ENCODE data around the gene PMFBP1. TPM values are rescaled to one million over a fixed set of nuclear protein-coding genes. Genes with fewer than 3 reads are reported as not detected.

The PMFBP1 gene, protein sequence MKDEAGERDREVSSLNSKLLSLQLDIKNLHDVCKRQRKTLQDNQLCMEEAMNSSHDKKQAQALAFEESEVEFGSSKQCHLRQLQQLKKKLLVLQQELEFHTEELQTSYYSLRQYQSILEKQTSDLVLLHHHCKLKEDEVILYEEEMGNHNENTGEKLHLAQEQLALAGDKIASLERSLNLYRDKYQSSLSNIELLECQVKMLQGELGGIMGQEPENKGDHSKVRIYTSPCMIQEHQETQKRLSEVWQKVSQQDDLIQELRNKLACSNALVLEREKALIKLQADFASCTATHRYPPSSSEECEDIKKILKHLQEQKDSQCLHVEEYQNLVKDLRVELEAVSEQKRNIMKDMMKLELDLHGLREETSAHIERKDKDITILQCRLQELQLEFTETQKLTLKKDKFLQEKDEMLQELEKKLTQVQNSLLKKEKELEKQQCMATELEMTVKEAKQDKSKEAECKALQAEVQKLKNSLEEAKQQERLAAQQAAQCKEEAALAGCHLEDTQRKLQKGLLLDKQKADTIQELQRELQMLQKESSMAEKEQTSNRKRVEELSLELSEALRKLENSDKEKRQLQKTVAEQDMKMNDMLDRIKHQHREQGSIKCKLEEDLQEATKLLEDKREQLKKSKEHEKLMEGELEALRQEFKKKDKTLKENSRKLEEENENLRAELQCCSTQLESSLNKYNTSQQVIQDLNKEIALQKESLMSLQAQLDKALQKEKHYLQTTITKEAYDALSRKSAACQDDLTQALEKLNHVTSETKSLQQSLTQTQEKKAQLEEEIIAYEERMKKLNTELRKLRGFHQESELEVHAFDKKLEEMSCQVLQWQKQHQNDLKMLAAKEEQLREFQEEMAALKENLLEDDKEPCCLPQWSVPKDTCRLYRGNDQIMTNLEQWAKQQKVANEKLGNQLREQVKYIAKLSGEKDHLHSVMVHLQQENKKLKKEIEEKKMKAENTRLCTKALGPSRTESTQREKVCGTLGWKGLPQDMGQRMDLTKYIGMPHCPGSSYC
- 0.06 TPM for polyA plus RNA-seq (2013, experiment 1 of 2)
- 0.05 TPM for polyA plus RNA-seq (2013, experiment 2 of 2)

GRCh38 chr16:72172105-72173034 is at the start of gene PMFBP1:
Gene PMFBP1, minus strand, starts transcription at chr16:72172155. Its CDS starts 947 bp downstream, at chr16:72171208.
- Histone ChIP-seq H2BK15ac (ENCODE audit: low read depth, poor library complexity, severe bottlenecking) (no peak within 1 kb of the TSS), H3K27me3 (ENCODE audit: control insufficient read depth in 1 of 2, insufficient read depth in 1 of 2, low read length in 2 of 2) (no peaks in the 10 kb centered on the region), H2AK5ac (ENCODE audit: low read length, severe bottlenecking) (no peak within 1 kb of the TSS), H3K4me3 (ENCODE audit: insufficient read depth in 1 of 2, low read depth in 1 of 2, low read length in 2 of 2) (no peak within 1 kb of the TSS), H3K23ac (ENCODE audit: low read length in 2 of 2) (no peak within 1 kb of the TSS), H3K18ac (ENCODE audit: low read depth in 1 of 2, low read length in 2 of 2) (no peak within 1 kb of the TSS), H4K91ac (ENCODE audit: low read length) (no peak within 1 kb of the TSS), H3K4me2 (ENCODE audit: low read length, poor library complexity, severe bottlenecking) (no peak within 1 kb of the TSS), H3K79me1 (replicated peaks; ENCODE audit: low read length, poor library complexity, severe bottlenecking) (no peaks in the 10 kb centered on the region), H3K4me1 (ENCODE audit: control insufficient read depth, insufficient read depth, low read depth, low read length) (no peaks in the 10 kb centered on the region), H3K9ac (ENCODE audit: low read length) (peak within 1 kb of the TSS; percentile 46), H3K27ac (ENCODE audit: low read length, poor library complexity, severe bottlenecking) (no peak within 1 kb of the TSS), H3K4ac (ENCODE audit: low read depth in 1 of 2, low read length in 2 of 2) (no peak within 1 kb of the TSS), H3K9me3 (ENCODE audit: control insufficient read depth, low read length) (peaks cover 19% of the 10 kb centered on the region), H4K8ac (ENCODE audit: low read length) (no peak within 1 kb of the TSS), H3K14ac (ENCODE audit: low read length in 2 of 2) (no peak within 1 kb of the TSS), H2AFZ (ENCODE audit: low read depth, low read length) (no peak within 1 kb of the TSS), H2BK12ac (ENCODE audit: low read length in 2 of 2) (no peak within 1 kb of the TSS), H3K36me3 (ENCODE audit: control insufficient read depth in 1 of 2, insufficient read depth in 2 of 2, low read depth in 1 of 2, low read length in 2 of 2) (no peaks in the 10 kb centered on the region), H2BK5ac (ENCODE audit: low read depth, low read length, poor library complexity, severe bottlenecking) (no peak within 1 kb of the TSS), H2BK120ac (ENCODE audit: low read depth, low read length) (no peak within 1 kb of the TSS)
- peak; percentile 94 for DNase-seq
- 71% methylated on average over 10 of the region's 11 CpGs for WGBS

GRCh38 chr16:72221630-72222024 is 49.7 kb upstream of the PMFBP1 start:
- Histone ChIP-seq H2BK120ac (ENCODE audit: low read depth, low read length) (no peak overlapping the region), H3K27ac (ENCODE audit: low read length, poor library complexity, severe bottlenecking) (no peak overlapping the region), H3K9ac (ENCODE audit: low read length) (no peak overlapping the region), H2BK15ac (ENCODE audit: low read depth, poor library complexity, severe bottlenecking) (no peak overlapping the region), H3K4me2 (ENCODE audit: low read length, poor library complexity, severe bottlenecking) (no peak overlapping the region), H2AK5ac (ENCODE audit: low read length, severe bottlenecking) (no peak overlapping the region), H3K9me3 (ENCODE audit: control insufficient read depth, low read length) (no peaks in the 10 kb centered on the region), H3K23ac (ENCODE audit: low read length in 2 of 2) (no peak overlapping the region), H2BK5ac (ENCODE audit: low read depth, low read length, poor library complexity, severe bottlenecking) (no peak overlapping the region), H4K8ac (ENCODE audit: low read length) (no peak overlapping the region), H2BK12ac (ENCODE audit: low read length in 2 of 2) (no peak overlapping the region), H3K36me3 (ENCODE audit: control insufficient read depth in 1 of 2, insufficient read depth in 2 of 2, low read depth in 1 of 2, low read length in 2 of 2) (no peaks in the 10 kb centered on the region), H3K27me3 (ENCODE audit: control insufficient read depth in 1 of 2, insufficient read depth in 1 of 2, low read length in 2 of 2) (no peaks in the 10 kb centered on the region), H4K91ac (ENCODE audit: low read length) (no peak overlapping the region), H2AFZ (ENCODE audit: low read depth, low read length) (no peak overlapping the region), H3K4me3 (ENCODE audit: insufficient read depth in 1 of 2, low read depth in 1 of 2, low read length in 2 of 2) (no peak overlapping the region), H3K4ac (ENCODE audit: low read depth in 1 of 2, low read length in 2 of 2) (no peak overlapping the region), H3K4me1 (ENCODE audit: control insufficient read depth, insufficient read depth, low read depth, low read length) (no peaks in the 10 kb centered on the region), H3K79me1 (replicated peaks; ENCODE audit: low read length, poor library complexity, severe bottlenecking) (no peaks in the 10 kb centered on the region), H3K14ac (ENCODE audit: low read length in 2 of 2) (no peak overlapping the region), H3K18ac (ENCODE audit: low read depth in 1 of 2, low read length in 2 of 2) (no peak overlapping the region)
- WGBS = 83% methylated on average over 3 of the region's 5 CpGs
- no peak for DNase-seq

DNA sequence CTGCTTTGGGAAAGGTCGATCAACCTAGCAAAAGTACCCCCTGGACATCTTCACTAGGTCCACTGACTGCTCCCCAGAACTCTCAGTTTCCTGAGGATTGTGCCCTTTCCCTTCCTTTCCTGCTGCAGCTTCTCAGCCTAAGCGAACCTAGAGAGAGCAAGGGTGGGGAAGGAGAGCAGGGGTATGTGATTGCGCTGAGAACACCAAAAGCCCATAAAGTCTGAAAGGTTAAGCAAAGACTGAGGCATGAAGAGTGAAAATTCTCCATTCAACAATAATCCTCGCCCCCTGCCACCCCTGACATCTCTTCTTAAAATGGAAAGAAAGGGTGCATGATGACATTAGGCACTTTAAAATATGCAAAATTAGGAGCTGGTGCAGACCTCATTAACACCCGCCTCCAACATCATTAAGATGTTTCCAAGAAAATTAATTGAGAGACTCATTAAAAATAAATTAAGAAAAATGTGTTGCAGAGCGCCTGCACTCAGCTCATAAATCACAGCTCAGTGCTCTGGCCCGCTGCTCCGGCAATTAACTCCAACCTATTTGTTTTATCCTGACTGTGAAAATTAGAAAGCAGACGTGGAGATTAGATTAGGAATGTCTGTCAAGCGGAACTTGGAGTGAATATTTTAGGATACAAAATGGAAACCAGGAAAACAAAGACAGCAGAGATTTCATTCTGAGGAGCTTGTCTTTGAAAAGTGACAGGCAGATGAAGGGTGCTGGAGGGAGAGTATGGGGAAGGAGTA is 49.1 kb upstream of the PMFBP1 start:
- Histone ChIP-seq H3K79me1 (replicated peaks; ENCODE audit: low read length, poor library complexity, severe bottlenecking) (no peaks in the 10 kb centered on the region), H3K27ac (ENCODE audit: low read length, poor library complexity, severe bottlenecking) (no peak overlapping the region), H2BK12ac (ENCODE audit: low read length in 2 of 2) (no peak overlapping the region), H3K36me3 (ENCODE audit: control insufficient read depth in 1 of 2, insufficient read depth in 2 of 2, low read depth in 1 of 2, low read length in 2 of 2) (no peaks in the 10 kb centered on the region), H2BK5ac (ENCODE audit: low read depth, low read length, poor library complexity, severe bottlenecking) (no peak overlapping the region), H3K18ac (ENCODE audit: low read depth in 1 of 2, low read length in 2 of 2) (no peak overlapping the region), H2BK15ac (ENCODE audit: low read depth, poor library complexity, severe bottlenecking) (no peak overlapping the region), H3K14ac (ENCODE audit: low read length in 2 of 2) (no peak overlapping the region), H3K23ac (ENCODE audit: low read length in 2 of 2) (no peak overlapping the region), H2BK120ac (ENCODE audit: low read depth, low read length) (no peak overlapping the region), H3K9me3 (ENCODE audit: control insufficient read depth, low read length) (no peaks in the 10 kb centered on the region), H2AK5ac (ENCODE audit: low read length, severe bottlenecking) (no peak overlapping the region), H2AFZ (ENCODE audit: low read depth, low read length) (no peak overlapping the region), H3K4me1 (ENCODE audit: control insufficient read depth, insufficient read depth, low read depth, low read length) (no peaks in the 10 kb centered on the region), H3K9ac (ENCODE audit: low read length) (no peak overlapping the region), H4K8ac (ENCODE audit: low read length) (no peak overlapping the region), H3K4me3 (ENCODE audit: insufficient read depth in 1 of 2, low read depth in 1 of 2, low read length in 2 of 2) (no peak overlapping the region), H3K4ac (ENCODE audit: low read depth in 1 of 2, low read length in 2 of 2) (no peak overlapping the region), H3K4me2 (ENCODE audit: low read length, poor library complexity, severe bottlenecking) (no peak overlapping the region), H3K27me3 (ENCODE audit: control insufficient read depth in 1 of 2, insufficient read depth in 1 of 2, low read length in 2 of 2) (no peaks in the 10 kb centered on the region), H4K91ac (ENCODE audit: low read length) (no peak overlapping the region)
- DNase-seq = no peak
- WGBS = 56% methylated on average over 6 of the region's 10 CpGs

Measured in mesenchymal stem cell (in vitro differentiated cells and primary cell).